ENCODE measurements around the gene ERC1.

The ERC1 gene

GRCh38 chr12:1078002-1078401, 87.0 kb downstream of the ERC1 start:
- TF ChIP-seq CTCF (IDR thresholded peaks at IDR 0.05; ENCODE audit: low read depth, low read length, missing control alignments) = no peak
- no peak overlapping the region for H3K4me3 ChIP-seq (replicated peaks; ENCODE audit: low read depth, low read length)
- no peak for DNase-seq (ENCODE audit: extremely low read depth, low read depth)

GRCh38 chr12:1080520-1081223, 89.6 kb downstream of the ERC1 start:
- TF ChIP-seq CTCF (IDR thresholded peaks at IDR 0.05; ENCODE audit: low read depth, low read length, missing control alignments) = no peak
- DNase-seq (ENCODE audit: extremely low read depth, low read depth) = no peak
- no peak overlapping the region for H3K4me3 ChIP-seq (replicated peaks; ENCODE audit: low read depth, low read length)

- no peak for TF ChIP-seq CTCF (IDR thresholded peaks at IDR 0.05; ENCODE audit: low read depth, low read length, missing control alignments)
- H3K4me3 ChIP-seq (replicated peaks; ENCODE audit: low read depth, low read length) = no peak overlapping the region
- no peak for DNase-seq (ENCODE audit: extremely low read depth, low read depth)
These were observed 92.3 kb downstream of the ERC1 start for GRCh38 chr12:1083151-1083888.

GRCh38 chr12:1083889-1084262, 92.9 kb downstream of the ERC1 start:
- H3K4me3 ChIP-seq (replicated peaks; ENCODE audit: low read depth, low read length) = no peak overlapping the region
- peak; percentile 25 for DNase-seq (ENCODE audit: extremely low read depth, low read depth)
- no peak for TF ChIP-seq CTCF (IDR thresholded peaks at IDR 0.05; ENCODE audit: low read depth, low read length, missing control alignments)

GRCh38 chr12:1091350-1091749, 100.3 kb downstream of the ERC1 start:
- DNase-seq (ENCODE audit: extremely low read depth, low read depth) = no peak
- no peak overlapping the region for H3K4me3 ChIP-seq (replicated peaks; ENCODE audit: low read depth, low read length)
- TF ChIP-seq CTCF (IDR thresholded peaks at IDR 0.05; ENCODE audit: low read depth, low read length, missing control alignments) = no peak

- no peak overlapping the region for H3K4me3 ChIP-seq (replicated peaks; ENCODE audit: low read depth, low read length)
- DNase-seq (ENCODE audit: extremely low read depth, low read depth) = peak; percentile 31
- peak; percentile 67 for TF ChIP-seq CTCF (IDR thresholded peaks at IDR 0.05; ENCODE audit: low read depth, low read length, missing control alignments)
These were observed 102.2 kb downstream of the ERC1 start for GRCh38 chr12:1093166-1093751.

All from HFF-Myc (cell line).